ENCODE results near the gene DIRAS3. TPM values are rescaled to one million over a fixed set of nuclear protein-coding genes. Genes with fewer than 3 reads are reported as not detected.
"Not testable (repeated sequence)": the region's sequence is repeated elsewhere in the genome, so short reads cannot be mapped to it uniquely, and the experiment has no call there.

DIRAS3 gene
- total RNA-seq, 1 donor from 2014 or later = 6.2 TPM

DNA sequence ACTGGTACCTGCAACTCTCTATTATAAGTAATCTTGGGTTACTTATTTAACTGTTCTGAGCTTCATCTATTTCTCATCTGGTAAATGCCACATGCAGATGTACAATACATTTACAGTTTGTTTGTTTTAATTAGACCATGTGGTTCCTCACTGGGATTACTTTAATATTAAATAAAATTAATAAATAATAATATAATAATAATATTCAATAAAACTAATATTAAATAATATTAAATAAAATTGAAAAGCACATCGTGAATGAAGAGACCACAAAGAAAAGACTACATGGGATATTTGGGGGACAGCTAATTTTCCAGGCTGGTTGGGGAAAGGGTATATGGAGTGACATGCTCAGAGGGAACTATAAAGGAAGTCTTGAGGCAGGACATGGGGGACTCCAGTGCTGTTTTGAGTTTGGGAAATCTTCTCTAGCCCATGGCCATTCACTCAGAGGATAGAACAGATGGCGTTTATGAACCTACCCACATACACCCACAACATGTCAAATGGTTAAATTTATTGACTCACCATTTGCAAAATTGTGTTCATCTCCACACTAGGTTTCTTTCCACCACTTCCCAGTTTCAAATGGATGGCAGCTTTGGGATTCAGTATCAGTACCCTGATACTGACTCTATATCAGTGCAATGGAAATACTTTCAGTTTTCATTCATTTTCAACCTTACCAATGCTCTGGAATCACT is 25.6 kb downstream of the DIRAS3 start:
- DNase-seq (ENCODE audit: extremely low read depth, low read depth, low spot score) = no peak

DNA sequence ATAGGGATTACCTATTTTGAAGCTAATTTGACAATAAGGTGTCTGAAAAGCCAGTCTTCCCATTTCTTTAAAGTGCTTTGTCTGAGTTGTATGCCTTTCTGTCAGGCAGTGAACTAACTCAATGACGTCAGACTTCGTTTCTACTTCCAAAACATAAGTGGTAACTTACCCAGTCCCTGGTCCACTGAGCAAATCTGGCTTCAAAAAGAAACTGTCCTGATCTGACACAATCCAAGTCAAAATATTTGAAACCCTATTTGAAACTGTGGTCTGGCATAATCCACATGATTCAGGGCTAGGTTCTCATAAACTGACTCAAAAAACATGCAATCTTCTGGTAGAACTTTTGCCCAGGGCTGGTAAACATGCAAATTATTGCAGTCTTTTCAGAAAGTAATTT is 34.0 kb downstream of the DIRAS3 start:
- DNase-seq (ENCODE audit: extremely low read depth, low read depth, low spot score) = no peak

DNA sequence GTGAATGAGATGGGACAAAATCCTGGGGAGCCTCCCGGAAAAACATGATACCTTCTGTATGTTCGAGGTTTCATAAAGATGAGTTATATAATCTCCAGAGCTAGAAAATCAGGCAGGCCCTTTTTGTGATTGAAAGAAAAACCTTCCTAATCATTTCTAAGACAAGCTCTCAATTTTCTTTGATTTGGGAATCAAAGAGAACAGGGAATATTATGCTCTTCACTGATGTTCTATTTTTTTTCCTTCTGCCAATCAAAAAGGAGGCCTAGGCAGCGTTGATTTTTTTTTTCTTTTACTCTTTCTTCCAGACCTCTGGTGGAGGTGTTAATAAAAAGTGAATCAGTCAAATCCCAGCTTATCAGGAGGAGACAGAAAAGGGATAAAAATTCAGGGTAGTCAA is 34.5 kb downstream of the DIRAS3 start:
- DNase-seq (ENCODE audit: extremely low read depth, low read depth, low spot score) = no peak

DNA sequence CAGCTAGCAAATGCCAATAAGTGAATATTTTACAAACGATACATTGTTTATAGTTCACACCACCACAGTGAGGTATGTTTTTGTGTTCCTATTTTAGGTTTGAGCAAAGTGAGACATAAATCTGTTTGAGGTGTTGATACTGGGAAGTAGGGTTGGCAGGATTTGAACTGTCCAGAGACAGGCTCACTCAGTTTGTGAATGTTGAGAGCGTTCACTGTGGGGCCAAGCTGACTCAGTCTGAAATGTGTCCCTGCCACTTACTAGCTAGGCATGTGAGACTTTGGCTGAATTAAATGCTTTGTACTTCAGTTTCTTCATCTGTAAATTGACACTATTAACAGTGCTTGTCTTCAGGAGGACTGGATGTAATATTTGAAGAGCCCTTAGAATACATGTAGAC is 35.1 kb downstream of the DIRAS3 start:
- no peak for DNase-seq (ENCODE audit: extremely low read depth, low read depth, low spot score)

DNA sequence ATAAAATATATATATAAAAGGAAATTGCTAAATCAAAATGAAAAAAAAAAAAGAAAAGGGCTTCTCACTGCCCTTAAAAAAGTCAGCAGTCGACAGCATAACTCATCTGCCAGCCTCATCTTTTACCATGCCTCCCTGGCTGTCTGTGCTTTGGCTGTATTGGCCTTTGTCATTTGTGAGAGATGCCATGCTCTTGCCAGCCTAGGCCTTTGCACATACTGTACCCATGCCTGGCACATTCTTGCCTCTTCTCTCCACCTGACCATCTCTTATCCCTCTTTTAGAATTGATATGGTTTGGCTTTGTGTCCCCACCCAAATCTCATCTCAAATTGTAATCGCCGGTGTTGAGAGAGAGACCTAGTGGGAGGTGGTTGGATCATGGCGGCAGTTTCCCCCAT is 37.1 kb downstream of the DIRAS3 start:
- no peak for DNase-seq (ENCODE audit: extremely low read depth, low read depth, low spot score)

DNA sequence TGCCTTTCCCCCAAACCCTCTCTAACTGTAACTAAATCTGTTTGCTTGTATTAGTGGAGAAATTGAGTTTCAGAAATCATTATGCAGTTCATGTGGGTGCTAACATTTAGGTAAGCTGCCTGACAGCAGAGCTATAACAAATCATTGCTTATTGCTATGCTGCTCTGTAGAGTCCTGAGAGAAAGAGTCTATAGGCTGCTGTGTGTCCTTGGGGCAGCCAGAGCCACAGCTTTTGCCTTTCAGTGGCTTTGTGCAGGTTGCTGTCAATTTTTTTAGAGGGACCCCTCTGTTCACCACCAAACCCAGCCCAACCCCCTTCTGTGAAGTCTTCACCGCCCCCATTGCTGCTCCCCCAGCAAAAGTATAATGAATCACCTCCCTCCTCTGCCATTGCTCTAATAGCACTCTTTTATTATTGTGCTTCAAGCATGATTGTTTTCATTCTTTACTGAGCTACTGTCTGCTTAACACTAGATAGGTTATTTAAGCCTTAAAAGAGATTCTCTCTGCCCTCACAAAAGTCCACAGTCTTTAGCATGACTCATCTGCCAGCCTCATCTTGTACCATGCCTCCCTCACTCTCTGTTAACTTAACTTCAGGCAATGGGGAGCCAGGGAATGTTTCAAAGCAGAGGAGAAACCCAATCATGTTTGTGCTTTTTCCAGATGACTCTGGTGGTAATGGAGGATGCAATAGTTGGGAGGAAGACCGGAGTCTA is 38.6 kb downstream of the DIRAS3 start:
- no peak for DNase-seq (ENCODE audit: extremely low read depth, low read depth, low spot score)

DNA sequence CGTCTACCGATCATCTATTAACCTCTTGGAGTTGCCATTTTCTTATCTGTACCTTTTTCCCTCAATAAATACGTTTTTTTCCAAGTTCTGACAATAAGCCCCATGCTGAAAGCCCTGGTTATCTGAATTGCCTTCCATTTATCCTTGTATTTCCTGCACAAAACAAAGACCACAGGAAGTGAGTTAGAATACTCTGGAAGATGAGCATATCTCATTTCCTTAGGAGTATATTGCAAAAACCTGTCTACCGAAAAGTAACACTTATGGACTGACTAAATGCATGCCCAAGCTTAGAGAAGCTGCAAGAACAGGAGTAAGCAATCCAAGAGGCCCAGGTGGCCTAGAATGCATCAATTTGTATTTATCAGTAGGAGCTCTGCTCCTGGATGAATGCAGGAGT is 39.9 kb downstream of the DIRAS3 start:
- DNase-seq (ENCODE audit: extremely low read depth, low read depth, low spot score) = peak; percentile 5

DNA sequence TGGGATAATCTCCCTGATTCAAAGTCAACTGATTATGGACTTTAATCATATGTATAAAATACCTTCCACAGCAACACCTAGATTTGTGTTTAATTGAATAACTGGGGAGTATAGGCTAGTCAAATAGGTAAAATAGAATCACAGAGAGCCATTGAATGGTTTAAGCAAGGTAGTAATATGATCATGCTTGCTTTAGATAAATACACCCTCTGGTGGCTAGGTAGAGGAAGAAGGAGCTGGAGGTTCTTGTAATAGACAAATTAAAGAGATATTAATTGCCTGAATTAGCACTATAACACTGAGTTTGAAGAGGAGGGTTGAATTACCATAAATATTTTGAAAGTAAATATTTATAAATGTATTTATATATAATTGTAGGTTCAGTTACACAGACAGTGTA is 40.3 kb downstream of the DIRAS3 start:
- DNase-seq (ENCODE audit: extremely low read depth, low read depth, low spot score) = no peak

DNA sequence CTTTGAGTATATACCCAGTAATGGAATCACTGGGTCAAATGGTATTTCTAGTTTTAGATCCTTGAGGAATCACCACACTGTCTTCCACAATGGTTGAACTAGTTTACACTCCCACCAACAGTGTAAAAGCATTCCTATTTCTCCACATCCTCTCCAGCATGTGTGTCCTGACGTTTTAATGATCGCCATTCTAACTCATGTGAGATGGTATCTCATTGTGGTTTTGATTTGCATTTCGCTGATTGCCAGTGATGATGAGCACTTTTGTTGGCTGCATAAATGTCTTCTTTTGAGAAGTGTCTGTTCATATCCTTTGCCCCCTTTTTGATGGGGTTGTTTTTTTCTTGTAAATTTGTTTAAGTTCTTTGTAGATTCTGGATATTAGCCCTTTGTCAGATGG is 46.8 kb downstream of the DIRAS3 start:
- DNase-seq (ENCODE audit: extremely low read depth, low read depth, low spot score) = not testable (repeated sequence)

DNA sequence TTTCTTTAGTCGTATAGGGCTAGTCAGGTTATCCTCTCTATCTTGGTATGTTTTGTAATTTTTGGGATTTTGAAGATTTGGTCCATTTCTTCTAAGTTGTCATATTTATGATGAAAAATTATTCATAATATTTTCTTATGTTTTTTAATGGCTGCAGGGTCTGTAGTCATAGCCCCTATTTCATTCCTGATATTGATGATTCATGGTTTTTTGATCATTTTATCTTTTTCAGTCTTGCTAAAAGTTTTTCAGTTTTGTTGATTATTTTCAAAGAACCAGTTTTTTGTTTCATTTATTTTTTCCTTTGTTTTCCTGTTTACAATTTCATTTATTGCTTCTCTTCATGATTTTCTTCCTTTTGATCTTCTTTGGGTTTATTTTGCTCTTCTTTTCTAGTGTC is 50.2 kb downstream of the DIRAS3 start:
- no peak for DNase-seq (ENCODE audit: extremely low read depth, low read depth, low spot score)

DNA sequence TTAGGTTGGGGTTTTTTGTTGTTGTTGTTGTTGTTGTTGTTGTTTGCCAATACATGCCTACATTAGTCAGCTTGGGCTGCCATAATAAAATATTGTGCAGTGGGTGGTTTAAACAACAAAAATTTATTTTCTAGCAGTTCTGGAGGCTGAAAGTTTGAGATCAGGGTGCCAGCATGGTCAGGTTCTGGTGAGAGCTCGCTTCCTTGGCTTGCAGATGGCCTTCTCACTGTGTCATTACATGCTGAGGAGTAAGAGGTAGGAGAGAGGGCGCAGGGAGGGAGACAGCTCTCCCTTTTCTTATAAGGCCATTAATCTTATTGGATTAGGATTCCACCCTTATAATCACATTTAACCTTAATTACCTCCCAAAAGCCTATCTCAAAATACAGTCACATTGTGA is 52.7 kb downstream of the DIRAS3 start:
- DNase-seq (ENCODE audit: extremely low read depth, low read depth, low spot score) = no peak

Other genes with a start within 250 kb of the DIRAS3 start
- gene GNG12, start 217.2 kb downstream of the DIRAS3 start, total RNA-seq = 156 and 190 TPM in 2 replicates
- 99.6 and 118 TPM in 2 replicates for gene WLS, start 181.9 kb upstream of the DIRAS3 start, total RNA-seq

Data from glomerular endothelial cell (primary cell).